GM23338 (cell line): ENCODE results near the gene SLC26A1. TPM values are rescaled to one million over a fixed set of nuclear protein-coding genes. Genes with fewer than 3 reads are reported as not detected.

Source experiments
- ATAC-seq: fragments of 200-7000 bp; cut with Tn5 transposase; 3 replicates; pipeline ENCODE4 v1.9.1; 2020
- DNase-seq: peaks from one replicate; pipeline ENCODE4 v3.0.0-alpha.2; 2015; ENCODE audit warnings: low spot score
- H2AFZ ChIP-seq: fragments of 200-600 bp; sonication (generic); 2 replicates; pipeline ENCODE4 v1.8.0; 2016; ENCODE audit warnings: antibody characterized with exemption, mild to moderate bottlenecking, moderate library complexity
- H3F3A ChIP-seq: fragments of 200-600 bp; sonication (generic); replicated peaks from 2 replicates; pipeline ENCODE4 v1.8.0; 2017; ENCODE audit warnings: antibody characterized with exemption, mixed run types, low read depth
- H3K27ac ChIP-seq: fragments of 200-600 bp; sonication (generic); 2 replicates; pipeline ENCODE4 v1.6.1; 2016; ENCODE audit warnings: low read depth
- H3K27me3 ChIP-seq: fragments of 200-600 bp; sonication (generic); 2 replicates; pipeline ENCODE4 v1.8.0; 2016; ENCODE audit warnings: mild to moderate bottlenecking, mixed run types, moderate library complexity; ENCODE audit not compliant: insufficient read depth
- H3K36me3 ChIP-seq: fragments of 200-600 bp; sonication (generic); 2 replicates; pipeline ENCODE4 v1.8.0; 2016; ENCODE audit warnings: mild to moderate bottlenecking; ENCODE audit not compliant: insufficient read depth
- H3K4me1 ChIP-seq: fragments of 200-600 bp; sonication (generic); 2 replicates; pipeline ENCODE4 v1.8.0; 2016; ENCODE audit warnings: mild to moderate bottlenecking, moderate library complexity; ENCODE audit not compliant: insufficient read depth
- H3K4me2 ChIP-seq: fragments of 200-600 bp; sonication (generic); 2 replicates; pipeline ENCODE4 v1.7.1; 2017; ENCODE audit warnings: mixed run types
- H3K4me3 ChIP-seq: fragments of 200-600 bp; sonication (generic); 2 replicates; pipeline ENCODE4 v1.6.1; 2016; ENCODE audit warnings: mixed run types
- H3K79me2 ChIP-seq: fragments of 200-600 bp; sonication (generic); replicated peaks from 2 replicates; pipeline ENCODE4 v1.8.0; 2017; ENCODE audit warnings: mild to moderate bottlenecking; ENCODE audit not compliant: insufficient read depth
- H3K9me2 ChIP-seq: fragments of 200-600 bp; sonication (generic); 2 replicates; pipeline ENCODE4 v1.8.0; 2017; ENCODE audit not compliant: insufficient read depth
- H4K20me1 ChIP-seq: fragments of 200-600 bp; sonication (generic); replicated peaks from 2 replicates; pipeline ENCODE4 v1.8.0; 2017; ENCODE audit warnings: mild to moderate bottlenecking; ENCODE audit not compliant: insufficient read depth
- H3K27ac Mint-ChIP-seq: 2 replicates; pipeline ENCODE4 v1.8.0; 2020; ENCODE audit warnings: inconsistent platforms, mild to moderate bottlenecking, moderate library complexity, mixed read lengths
- H3K27me3 Mint-ChIP-seq: 3 replicates; pipeline ENCODE4 v1.8.0; 2022; ENCODE audit warnings: low read depth, mild to moderate bottlenecking, moderate library complexity, mixed read lengths, inconsistent platforms; ENCODE audit not compliant: insufficient read depth, poor library complexity
- H3K36me3 Mint-ChIP-seq: 3 replicates; pipeline ENCODE4 v1.8.0; 2021; ENCODE audit warnings: low read depth, mild to moderate bottlenecking, inconsistent platforms, moderate library complexity, mixed read lengths
- H3K4me1 Mint-ChIP-seq: 3 replicates; pipeline ENCODE4 v1.8.0; 2020; ENCODE audit warnings: mild to moderate bottlenecking, inconsistent platforms, mixed read lengths
- H3K4me3 Mint-ChIP-seq: 3 replicates; pipeline ENCODE4 v1.8.0; 2021; ENCODE audit warnings: moderate library complexity, mild to moderate bottlenecking, inconsistent platforms, mixed read lengths
- H3K9me3 Mint-ChIP-seq: 3 replicates; pipeline ENCODE4 v1.8.0; 2020; ENCODE audit warnings: moderate library complexity, mild to moderate bottlenecking, inconsistent platforms, mixed read lengths
- EZH2 ChIP-seq: fragments of 200-600 bp; sonication (generic); IDR thresholded peaks from one replicate; pipeline ENCODE4 v1.8.0; 2017; ENCODE audit warnings: antibody characterized with exemption, mild to moderate bottlenecking, low read depth; ENCODE audit not compliant: unreplicated experiment
- EZH2phosphoT487 ChIP-seq: fragments of 200-600 bp; sonication (generic); IDR thresholded peaks from one replicate; pipeline ENCODE4 v1.8.1; 2018; ENCODE audit warnings: antibody characterized with exemption; ENCODE audit not compliant: unreplicated experiment
- JUNB ChIP-seq: IDR thresholded peaks from one replicate; pipeline ENCODE4 v1.6.1; 2016; ENCODE audit warnings: antibody characterized with exemption; ENCODE audit not compliant: unreplicated experiment
- NANOG ChIP-seq: IDR thresholded peaks from 2 replicates; pipeline ENCODE4 v1.6.1; 2016; ENCODE audit warnings: antibody characterized with exemption, borderline replicate concordance
- POLR2AphosphoS5 ChIP-seq: IDR thresholded peaks from 2 replicates; pipeline ENCODE4 v1.6.1; 2016; ENCODE audit warnings: antibody characterized with exemption, low read depth
- STAT1 ChIP-seq: IDR thresholded peaks from one replicate; pipeline ENCODE4 v1.6.1; 2016; ENCODE audit warnings: antibody characterized with exemption; ENCODE audit not compliant: unreplicated experiment
- ZNF331 ChIP-seq: fragments of 250-450 bp; sonication (Bioruptor Pico); IDR thresholded peaks from 2 replicates; pipeline ENCODE4 v1.5.0; 2020; ENCODE audit warnings: low read depth, mild to moderate bottlenecking, moderate library complexity
- polyA plus RNA-seq: library from polyadenylated mRNA; unstranded; fragments of >200 nt; fragmentation: Nextera tagmentation; extraction: Ambion mirVana; gene quantifications from 2 replicates; pipeline ENCODE4 v1.2.1, GENCODE V29; 2016
- total RNA-seq: library from RNA; depleted of rRNA; stranded (reverse); fragments of >200 nt; shearing (Covaris generic); gene quantifications from 2 replicates; pipeline ENCODE4 v1.2.3, GENCODE V29; 2014
- TF ChIP-seq, protein P1 (sequence below): IDR thresholded peaks from one replicate; pipeline ENCODE4 v1.6.1; 2018; ENCODE audit warnings: antibody characterized with exemption; ENCODE audit not compliant: unreplicated experiment

Gene SLC26A1
- total and polyA plus RNA-seq, 2 experiments from 2014 or later: 0.10 to 0.27 TPM

DNA sequence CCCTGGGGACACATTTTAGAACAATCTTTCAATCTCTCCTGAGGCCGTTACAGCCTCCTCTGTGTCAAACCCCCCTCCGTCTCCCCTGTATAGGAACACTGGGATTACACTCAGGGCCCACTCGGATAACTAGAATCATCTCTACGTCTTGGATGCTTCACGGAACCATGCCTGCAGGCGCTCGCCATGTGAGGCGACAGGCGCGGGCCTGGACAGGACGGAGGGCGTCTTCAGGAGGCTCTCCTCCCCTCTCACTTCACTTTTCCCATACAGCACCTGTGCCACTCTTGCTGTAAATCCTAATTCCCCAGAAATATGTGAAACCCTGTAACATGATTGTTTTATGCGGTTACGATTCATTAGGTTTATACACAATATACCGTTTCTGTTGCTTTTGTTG, 10.4 kb downstream of the SLC26A1 start:
- H3K4me1 ChIP-seq: peaks cover 16% of the 10 kb centered on the region
- H2AFZ ChIP-seq: no peak overlapping the region
- H3K27me3 Mint-ChIP-seq: peaks cover 40% of the 10 kb centered on the region
- no peaks in the 10 kb centered on the region for H3K79me2 ChIP-seq
- no peaks in the 10 kb centered on the region for H3K36me3 ChIP-seq
- peaks cover 7% of the 10 kb centered on the region for H3K4me1 Mint-ChIP-seq
- peaks cover 17% of the 10 kb centered on the region for H3K27me3 ChIP-seq
- no peak overlapping the region for H3K27ac Mint-ChIP-seq
- H3K27ac ChIP-seq: no peak overlapping the region
- DNase-seq: no peak
- H3K4me2 ChIP-seq: no peak overlapping the region
- no peaks in the 10 kb centered on the region for H4K20me1 ChIP-seq
- H3K36me3 Mint-ChIP-seq: no peaks in the 10 kb centered on the region
- H3K4me3 ChIP-seq: no peak overlapping the region
- TF ChIP-seq, protein P1, sequence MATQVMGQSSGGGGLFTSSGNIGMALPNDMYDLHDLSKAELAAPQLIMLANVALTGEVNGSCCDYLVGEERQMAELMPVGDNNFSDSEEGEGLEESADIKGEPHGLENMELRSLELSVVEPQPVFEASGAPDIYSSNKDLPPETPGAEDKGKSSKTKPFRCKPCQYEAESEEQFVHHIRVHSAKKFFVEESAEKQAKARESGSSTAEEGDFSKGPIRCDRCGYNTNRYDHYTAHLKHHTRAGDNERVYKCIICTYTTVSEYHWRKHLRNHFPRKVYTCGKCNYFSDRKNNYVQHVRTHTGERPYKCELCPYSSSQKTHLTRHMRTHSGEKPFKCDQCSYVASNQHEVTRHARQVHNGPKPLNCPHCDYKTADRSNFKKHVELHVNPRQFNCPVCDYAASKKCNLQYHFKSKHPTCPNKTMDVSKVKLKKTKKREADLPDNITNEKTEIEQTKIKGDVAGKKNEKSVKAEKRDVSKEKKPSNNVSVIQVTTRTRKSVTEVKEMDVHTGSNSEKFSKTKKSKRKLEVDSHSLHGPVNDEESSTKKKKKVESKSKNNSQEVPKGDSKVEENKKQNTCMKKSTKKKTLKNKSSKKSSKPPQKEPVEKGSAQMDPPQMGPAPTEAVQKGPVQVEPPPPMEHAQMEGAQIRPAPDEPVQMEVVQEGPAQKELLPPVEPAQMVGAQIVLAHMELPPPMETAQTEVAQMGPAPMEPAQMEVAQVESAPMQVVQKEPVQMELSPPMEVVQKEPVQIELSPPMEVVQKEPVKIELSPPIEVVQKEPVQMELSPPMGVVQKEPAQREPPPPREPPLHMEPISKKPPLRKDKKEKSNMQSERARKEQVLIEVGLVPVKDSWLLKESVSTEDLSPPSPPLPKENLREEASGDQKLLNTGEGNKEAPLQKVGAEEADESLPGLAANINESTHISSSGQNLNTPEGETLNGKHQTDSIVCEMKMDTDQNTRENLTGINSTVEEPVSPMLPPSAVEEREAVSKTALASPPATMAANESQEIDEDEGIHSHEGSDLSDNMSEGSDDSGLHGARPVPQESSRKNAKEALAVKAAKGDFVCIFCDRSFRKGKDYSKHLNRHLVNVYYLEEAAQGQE: no peak
- TF ChIP-seq NANOG (no peak), EZH2 (no peak), STAT1 (no peak), POLR2AphosphoS5 (no peak), ZNF331 (no peak), JUNB (no peak)
- H3K9me3 Mint-ChIP-seq: no peaks in the 10 kb centered on the region
- H3K4me3 Mint-ChIP-seq: no peak overlapping the region
- peaks cover 9% of the 10 kb centered on the region; the same call in 1 of the 2 replicates for H3F3A ChIP-seq
- ATAC-seq: no peak
- no peaks in the 10 kb centered on the region for H3K9me2 ChIP-seq

DNA sequence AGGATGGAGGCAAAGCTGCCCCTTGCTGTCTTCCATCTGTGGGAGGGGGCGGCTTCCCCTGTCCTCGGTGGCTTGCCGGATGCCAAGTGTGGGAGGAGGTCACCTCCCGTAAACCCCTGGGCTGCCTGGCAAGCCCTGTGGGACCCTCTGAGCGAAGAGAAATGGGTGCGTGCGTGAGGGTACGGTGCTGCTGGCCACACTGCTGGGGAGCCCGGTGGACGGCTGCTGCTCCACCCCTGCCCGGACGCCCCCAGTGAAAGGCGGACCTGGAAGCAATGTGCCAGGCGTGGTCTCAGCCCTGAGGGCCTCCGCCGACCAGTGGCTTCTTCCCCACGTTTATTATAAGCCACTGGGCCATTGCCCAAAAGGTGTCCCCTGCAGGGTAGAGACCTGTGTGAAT, 10.9 kb downstream of the SLC26A1 start:
- Mint-ChIP-seq H3K27me3 (peaks cover 42% of the 10 kb centered on the region), H3K27ac (no peak overlapping the region), H3K4me3 (no peak overlapping the region), H3K36me3 (no peaks in the 10 kb centered on the region), H3K9me3 (no peaks in the 10 kb centered on the region), H3K4me1 (peaks cover 7% of the 10 kb centered on the region)
- Histone ChIP-seq H3F3A (peaks cover 7% of the 10 kb centered on the region; the same call in 1 of the 2 replicates), H2AFZ (no peak overlapping the region), H3K4me3 (no peak overlapping the region), H3K27me3 (peaks cover 17% of the 10 kb centered on the region), H3K36me3 (no peaks in the 10 kb centered on the region), H3K9me2 (no peaks in the 10 kb centered on the region), H4K20me1 (no peaks in the 10 kb centered on the region), H3K4me1 (peaks cover 16% of the 10 kb centered on the region), H3K4me2 (no peak overlapping the region), H3K79me2 (no peaks in the 10 kb centered on the region), H3K27ac (no peak overlapping the region)
- TF ChIP-seq EZH2phosphoT487: no peak
- DNase-seq (no peak), ATAC-seq (no peak)
